Stimulated activated CD4-positive, alpha-beta T cell treated with anti-CD3 and anti-CD28 coated beads, Interleukin-12 subunit alpha, Interleukin-12 subunit beta, amount 100 ng/mL, for 24 hours (primary cell): ENCODE data around the gene SBNO1.
A peak's percentile ranks its signal among the peaks of the same experiment; 100 is the strongest.
"Not testable (repeated sequence)": the region's sequence is repeated elsewhere in the genome, so short reads cannot be mapped to it uniquely, and the experiment has no call there.

Experiments used
- DNase-seq, 2 experiments: peaks; one replicate each; pipeline ENCODE4 v3.0.0-alpha.2; 2020; ENCODE audit warnings: low read depth in 2 of 2

SBNO1 gene

DNA sequence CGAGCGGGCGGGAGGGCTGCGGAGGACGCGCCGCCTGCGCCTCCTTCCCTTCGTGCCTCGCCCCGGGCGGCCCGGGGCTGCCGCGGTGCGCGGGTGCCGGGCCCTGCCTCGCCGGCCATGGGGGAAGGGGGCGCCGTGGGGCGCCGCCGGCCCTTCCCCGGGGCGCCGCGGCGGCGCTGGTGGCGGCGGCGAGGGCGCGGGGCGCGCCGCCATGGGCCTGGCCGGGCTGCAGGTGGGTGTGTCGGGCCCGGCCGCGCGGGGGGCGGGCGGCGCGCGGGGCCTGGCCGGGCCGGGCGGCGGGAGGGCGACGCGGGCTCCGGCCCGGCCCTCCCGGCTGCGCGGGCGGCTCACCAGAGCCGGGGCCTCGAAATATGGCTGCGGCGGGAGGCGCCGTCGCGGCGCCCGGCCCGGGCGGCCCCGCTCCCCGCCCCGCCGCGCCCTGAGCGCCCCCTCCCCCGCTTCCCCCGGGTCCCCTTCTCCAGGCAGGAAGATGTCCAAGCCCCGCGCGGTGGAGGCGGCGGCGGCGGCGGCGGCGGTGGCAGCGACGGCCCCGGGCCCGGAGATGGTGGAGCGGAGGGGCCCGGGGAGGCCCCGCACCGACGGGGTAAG lies 24.4 kb upstream of the SBNO1 start:
- no peak for DNase-seq

- DNase-seq = peak; percentile 40 to 67
Measured at GRCh38 chr12:123388177-123388950, 23.7 kb upstream of the SBNO1 start.

DNA sequence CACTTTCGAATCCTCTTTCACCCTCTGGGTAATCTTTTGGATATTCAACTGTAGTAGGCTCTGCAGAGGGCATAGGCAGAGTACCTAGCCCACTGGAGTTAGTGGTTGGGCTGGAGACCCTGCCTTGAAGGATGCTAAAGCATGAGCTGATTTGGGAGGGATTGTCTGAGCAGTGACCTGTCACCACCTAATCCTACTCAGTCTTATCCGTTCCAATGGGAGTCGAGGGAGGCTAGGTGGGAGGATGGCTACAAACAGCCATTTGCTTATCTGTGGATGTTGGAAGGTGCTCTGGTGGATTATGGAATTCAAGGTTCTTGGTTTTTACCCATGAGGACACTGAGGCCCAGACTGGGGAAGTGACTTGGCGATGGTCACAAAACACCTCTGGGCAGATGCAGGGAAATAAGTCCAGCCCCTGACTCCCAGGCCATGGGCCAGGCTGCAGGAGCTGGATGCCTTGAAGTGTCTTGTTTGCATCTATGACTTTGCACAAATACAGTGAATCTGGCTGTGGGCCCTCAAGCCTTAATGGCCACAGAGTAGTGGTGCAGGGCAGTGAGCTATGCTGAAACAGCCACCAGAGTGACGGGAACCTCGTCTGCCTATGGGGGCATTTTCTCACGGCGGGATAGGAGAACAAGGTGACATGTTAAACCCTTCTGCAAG lies 23.0 kb upstream of the SBNO1 start:
- no peak for DNase-seq

- DNase-seq = not testable (repeated sequence)
Measured at GRCh38 chr12:123385536-123385935, 20.9 kb upstream of the SBNO1 start.

- DNase-seq = no peak
Measured at GRCh38 chr12:123384994-123385376, 20.3 kb upstream of the SBNO1 start.

DNA sequence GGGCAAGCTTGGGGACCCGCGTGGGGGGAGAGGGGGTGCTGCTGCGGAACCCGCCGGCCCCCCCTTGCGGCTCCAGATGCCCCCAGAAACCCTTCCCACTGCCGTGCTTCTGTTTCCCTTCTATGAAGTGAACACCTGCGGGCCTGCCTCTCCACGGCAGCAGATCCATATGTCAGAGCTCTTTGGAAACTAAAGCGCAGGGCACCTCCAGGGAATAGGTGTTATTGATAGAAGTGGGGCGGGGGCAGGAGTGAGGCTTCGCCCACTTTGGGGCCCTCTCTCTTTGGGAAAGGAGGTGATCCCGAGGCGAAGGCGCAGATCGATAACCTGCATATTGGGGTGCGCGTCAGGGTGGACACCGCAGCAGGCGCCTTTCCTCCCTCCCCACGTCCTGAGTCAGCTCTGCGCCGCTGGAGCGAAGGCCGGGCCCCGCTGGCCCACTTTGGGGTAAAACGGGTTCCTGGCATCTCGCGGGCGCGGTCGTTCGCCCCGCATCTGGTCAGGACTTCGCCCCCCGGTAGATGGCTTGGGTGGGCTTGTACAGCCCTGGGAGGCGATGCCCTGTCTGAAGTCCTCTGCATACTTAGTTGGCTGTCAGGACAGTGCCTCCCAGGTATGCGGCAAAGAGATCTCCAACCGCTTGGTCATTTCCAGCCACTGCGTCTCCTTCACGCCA lies 19.8 kb upstream of the SBNO1 start:
- DNase-seq = no peak

- no peak for DNase-seq
Measured at GRCh38 chr12:123382684-123383083, 18.0 kb upstream of the SBNO1 start.

DNA sequence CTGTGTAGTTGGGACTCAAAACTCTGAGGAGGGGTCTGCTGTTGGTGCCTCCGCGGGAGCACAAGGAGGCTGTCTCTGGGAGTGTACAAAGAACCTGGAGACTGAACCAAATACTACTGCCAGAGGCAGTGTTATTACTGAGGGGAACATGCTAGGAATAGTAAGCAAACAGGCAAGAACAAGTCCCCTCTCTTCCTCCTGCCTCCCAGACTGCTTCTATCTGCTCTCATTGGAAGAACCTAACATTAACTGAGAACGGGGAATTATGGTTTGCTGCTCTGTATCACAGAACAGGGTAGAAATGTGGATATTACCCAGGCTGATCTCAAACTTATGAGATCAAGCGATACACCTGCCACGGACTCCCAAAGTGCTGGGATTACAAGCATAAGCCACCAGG lies 14.7 kb upstream of the SBNO1 start:
- DNase-seq = no peak

- DNase-seq = not testable (repeated sequence)
Measured at GRCh38 chr12:123372415-123372814, 7.8 kb upstream of the SBNO1 start.

DNA sequence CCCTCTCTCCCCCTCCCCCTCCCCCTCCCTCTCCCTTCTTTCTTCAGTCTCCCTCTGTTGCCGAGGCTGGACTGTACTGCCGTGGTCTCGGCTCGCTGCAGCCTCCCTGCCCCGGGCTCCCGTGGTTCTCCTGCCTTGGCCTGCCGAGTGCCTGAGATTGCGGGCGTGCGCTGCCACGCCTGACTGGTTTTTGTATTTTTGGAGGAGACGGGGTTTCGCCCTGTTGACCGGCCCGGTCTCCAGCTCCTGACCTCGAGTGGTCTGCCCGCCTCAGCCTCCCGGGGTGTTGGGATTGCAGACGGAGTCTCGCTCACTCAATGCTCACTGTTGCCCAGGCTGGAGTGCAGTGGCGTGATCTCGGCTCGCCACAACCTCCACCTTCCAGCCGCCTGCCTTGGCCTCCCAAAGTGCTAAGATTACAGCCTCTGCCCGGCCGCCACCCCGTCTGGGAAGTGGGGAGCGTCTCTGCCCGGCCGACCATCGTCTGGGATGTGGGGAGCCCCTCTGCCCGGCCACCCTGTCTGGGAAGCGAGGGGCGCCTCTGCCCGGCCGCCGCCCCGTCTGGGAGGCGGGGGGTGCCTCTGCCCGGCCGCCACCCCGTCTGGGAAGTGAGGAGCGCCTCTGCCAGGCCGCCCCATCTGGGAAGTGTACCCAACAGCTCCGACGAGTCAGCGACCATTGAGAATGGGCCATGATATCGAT lies 7.2 kb upstream of the SBNO1 start:
- not testable (repeated sequence) for DNase-seq

GRCh38 chr12:123369229-123369628 lies 4.6 kb upstream of the SBNO1 start:
- DNase-seq = no peak

GRCh38 chr12:123368431-123368830 lies 3.8 kb upstream of the SBNO1 start:
- not testable (repeated sequence) for DNase-seq

DNA sequence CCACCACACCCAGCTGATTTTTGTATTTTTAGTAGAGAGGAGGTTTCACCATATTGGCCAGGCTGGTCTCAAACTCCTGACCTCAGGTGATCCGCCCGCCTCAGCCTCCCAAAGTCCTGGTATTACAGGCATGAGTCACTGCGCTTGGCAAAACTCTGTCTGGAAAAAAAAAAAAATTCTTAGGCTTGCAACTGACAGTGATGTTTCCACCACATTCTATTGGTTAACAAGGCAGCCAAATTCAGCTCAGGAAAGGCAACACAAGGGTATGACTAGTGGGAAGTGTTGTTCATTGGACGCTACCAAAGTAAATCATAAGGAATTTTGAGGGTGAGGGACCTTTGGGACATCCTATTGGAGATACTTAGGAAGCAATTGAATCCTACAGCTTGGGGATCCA lies 2.9 kb upstream of the SBNO1 start:
- no peak for DNase-seq

DNA sequence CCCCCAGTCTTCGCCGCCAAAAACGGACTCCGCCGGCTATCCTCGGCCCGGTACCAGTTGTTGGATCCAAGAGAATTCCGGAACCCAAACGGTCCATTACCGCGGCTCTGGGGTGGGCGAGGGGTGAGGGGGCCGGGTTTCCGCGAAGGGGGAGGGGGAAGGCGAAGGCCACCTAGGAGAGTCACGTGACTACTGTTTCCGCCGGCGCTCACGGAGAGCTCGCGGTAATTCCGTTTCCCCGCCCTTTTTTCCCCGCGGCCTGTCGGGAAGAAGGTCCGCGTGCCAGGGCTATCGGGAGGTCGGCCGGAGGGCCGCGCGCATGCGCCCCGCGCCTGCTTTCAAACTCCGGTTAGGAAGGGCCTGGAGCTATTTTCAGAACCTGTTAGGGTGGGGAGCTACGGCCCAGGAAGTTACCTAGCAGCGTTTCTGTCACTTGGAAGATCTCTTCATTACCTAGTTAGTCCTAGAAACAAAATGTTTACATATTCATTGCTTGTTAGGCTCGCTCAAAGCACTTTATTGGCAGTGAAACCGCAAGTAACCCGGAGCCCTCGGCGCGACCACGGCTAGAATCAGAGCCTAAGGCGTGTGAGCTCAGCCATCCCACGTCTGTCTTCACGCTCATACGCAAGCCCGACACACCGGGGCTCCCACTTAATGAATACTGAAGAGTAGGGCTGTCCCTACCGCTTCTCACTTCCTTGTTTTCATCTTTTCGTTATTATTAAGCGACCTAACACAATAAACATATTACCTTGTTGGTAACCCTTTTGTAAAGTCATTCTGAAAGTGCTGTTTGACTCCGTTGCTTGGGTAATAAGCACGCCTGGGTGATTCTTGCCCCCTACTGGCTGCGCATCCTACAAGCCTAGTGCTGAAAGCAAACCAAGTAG lies 624 bp upstream of the SBNO1 start:
- DNase-seq = peak; percentile 94 to 95

DNA sequence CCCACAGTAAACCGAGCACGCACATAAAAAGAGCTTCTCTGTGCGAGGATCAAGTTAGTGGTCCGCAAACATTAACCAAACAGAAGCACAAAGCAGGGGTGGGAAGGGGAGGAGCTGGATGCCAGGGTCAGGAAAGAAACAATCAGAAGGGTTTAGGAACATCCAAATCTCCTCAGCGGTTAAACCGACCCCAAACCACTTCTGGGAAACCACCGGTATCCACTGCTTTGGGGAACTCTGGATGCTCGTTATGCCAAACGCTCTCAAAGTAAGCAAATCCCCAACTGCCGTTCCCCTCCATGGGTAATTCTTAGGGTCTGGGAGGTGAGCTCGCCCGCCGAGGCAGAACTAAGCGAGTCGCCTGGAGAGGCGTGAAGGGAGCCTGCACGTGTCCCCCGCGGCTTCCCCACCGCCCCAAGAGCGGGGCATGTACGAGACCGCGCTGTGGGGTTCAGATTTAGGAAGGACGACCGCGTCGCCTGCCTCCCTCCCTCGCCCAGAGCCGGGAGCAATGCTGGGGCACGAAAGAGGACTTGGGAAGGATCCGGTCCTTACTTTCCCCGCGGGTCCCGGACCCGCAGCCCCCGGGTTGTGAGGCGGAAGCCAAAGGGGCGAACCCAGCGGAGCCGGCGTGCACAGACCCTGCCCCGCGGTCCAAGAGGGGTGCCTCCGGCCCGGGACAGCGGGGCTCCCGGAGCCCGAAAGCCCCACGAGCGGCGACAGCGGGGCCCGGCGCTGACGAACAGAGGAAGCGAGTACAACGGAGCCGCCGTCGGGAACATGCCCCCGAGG lies 711 bp downstream of the SBNO1 start:
- peak in 1 of 2 experiments; percentile 15 for DNase-seq

GRCh38 chr12:123363390-123363739 lies 1.3 kb downstream of the SBNO1 start:
- DNase-seq = no peak

- DNase-seq = no peak
Measured at GRCh38 chr12:123358035-123358434, 6.6 kb downstream of the SBNO1 start.

DNA sequence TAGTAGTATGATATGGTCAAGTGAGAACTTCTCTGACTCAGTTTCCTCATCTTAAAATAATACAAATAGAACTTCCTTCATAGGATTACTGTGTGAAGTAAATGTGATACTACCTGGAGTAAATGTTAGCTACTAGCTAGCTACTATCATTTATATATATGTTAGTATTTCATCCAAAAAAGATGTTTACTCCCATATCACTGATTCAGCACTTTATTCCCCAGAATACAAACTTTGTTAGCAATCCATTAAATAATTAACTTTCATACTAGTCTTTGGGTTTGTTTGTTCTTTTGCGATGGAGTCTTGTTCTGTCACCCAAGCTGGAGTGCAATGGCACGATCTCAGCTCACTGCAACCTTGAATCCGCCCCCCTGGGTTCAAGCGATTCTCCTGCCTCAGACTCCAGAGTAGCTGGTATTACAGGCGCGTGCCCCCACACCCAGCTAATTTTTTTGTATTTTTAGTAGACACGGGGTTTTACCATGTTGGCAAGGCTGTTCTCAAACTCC lies 8.4 kb downstream of the SBNO1 start:
- DNase-seq = no peak

- DNase-seq = no peak
Measured at GRCh38 chr12:123354600-123354999, 10.0 kb downstream of the SBNO1 start.

- no peak for DNase-seq
Measured at GRCh38 chr12:123351349-123351748, 13.3 kb downstream of the SBNO1 start.
